Liver (tissue), 3 donors: ENCODE data around the gene PHF11.

ENCODE experiments used
- CTCF ChIP-seq: fragments of 150-350 bp; IDR thresholded peaks from 2 replicates; pipeline ENCODE4 v1.5.1; 2017; ENCODE audit warnings: improper control_type of control experiment, low read depth, low read length; ENCODE audit not compliant: missing input control
- NR2F2 ChIP-seq: IDR thresholded peaks from 2 replicates; pipeline ENCODE4 v1.6.1; 2016; ENCODE audit warnings: antibody characterized with exemption
- donor health status: healthy.
- donor health status: healthy.

- TF ChIP-seq CTCF (no peak), NR2F2 (no peak)
Observed at GRCh38 chr13:49540552-49540951, 44.8 kb downstream of the PHF11 start.
